ENCODE measurements around the gene MGMT.
A peak's percentile ranks its signal among the peaks of the same experiment; 100 is the strongest.

The MGMT gene

GRCh38 chr10:129455625-129456024, 11.4 kb upstream of the MGMT start:
- DNase-seq: no peak

GRCh38 chr10:129459762-129460539, 7.1 kb upstream of the MGMT start:
- DNase-seq: no peak

- no peak for DNase-seq
Measured at GRCh38 chr10:129462257-129462795, 4.7 kb upstream of the MGMT start.

DNA sequence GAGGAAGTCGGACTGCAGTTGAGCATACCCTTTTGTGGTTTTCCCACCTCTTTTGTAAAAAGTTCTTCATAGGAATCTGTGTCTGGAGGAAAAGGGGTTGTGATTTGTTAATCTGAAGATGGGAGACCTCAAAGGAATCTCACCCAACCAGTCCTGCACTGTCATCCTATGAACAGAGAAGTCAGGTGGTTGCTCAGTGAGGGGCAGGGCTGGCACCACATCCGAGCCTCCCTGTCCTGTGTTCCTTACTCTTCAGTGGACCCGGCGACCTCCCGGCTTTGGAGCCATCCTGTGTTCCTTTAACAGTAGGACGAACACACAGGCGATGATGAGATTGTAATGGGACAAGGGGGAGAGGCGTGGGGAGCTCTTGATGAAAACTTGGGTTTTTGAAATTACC, 2.8 kb upstream of the MGMT start:
- DNase-seq: no peak

DNA sequence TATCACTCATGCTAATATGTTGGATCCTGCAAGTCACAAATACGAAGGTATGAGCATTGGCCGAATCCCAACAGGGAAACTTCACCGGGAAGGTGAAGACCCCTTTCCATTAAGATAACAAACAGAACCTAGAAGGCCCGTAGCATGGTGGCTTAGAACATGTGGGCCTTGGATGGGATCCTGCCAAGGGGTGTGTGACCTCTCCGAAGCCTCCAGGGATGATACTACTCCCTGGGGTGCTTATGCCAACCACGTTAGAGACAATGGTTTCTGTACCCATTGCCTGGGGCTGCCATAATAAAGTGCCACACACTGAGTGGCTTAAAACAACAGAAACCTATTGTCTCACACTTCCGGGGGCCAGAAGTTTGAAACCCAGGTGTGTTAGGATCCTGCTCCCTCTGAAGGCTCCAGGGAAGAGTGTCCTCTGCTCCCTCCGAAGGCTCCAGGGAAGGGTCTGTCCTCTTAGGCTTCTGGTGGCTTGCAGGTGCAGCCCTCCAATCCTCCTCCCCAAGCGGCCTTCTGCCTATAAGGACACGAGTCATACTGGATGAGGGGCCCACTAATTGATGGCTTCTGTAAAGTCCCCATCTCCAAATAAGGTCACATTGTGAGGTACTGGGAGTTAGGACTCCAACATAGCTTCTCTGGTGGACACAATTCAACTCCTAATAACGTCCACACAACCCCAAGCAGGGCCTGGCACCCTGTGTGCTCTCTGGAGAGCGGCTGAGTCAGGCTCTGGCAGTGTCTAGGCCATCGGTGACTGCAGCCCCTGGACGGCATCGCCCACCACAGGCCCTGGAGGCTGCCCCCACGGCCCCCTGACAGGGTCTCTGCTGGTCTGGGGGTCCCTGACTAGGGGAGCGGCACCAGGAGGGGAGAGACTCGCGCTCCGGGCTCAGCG, 992 bp upstream of the MGMT start:
- no peak for DNase-seq

DNA sequence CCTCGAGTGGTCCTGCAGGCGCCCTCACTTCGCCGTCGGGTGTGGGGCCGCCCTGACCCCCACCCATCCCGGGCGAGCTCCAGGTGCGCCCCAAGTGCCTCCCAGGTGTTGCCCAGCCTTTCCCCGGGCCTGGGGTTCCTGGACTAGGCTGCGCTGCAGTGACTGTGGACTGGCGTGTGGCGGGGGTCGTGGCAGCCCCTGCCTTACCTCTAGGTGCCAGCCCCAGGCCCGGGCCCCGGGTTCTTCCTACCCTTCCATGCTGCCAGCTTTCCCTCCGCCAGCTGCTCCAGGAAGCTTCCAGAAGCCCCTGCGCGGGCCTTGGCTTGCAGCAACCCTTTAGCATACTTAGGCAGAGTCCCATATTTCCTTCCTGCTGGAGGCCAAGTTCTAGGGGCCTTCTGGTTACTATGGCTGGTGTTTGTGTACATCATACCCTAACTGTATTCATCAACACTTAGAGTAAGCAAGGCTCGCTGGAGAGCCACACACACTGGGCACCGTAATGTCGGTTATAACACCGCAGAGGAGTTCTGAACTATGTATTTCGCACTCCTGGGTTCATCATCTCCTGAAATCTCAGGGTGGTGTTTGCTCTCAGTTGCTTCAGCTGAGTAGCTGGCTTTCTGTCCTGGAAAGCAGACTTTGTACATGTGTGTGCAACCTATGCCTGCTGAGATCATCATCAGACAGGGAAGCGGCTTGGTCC, 471 bp downstream of the MGMT start:
- DNase-seq: peak in 1 of 2 donors; percentile 3

- DNase-seq: no peak
Measured at GRCh38 chr10:129468187-129468586, 1.1 kb downstream of the MGMT start.

DNA sequence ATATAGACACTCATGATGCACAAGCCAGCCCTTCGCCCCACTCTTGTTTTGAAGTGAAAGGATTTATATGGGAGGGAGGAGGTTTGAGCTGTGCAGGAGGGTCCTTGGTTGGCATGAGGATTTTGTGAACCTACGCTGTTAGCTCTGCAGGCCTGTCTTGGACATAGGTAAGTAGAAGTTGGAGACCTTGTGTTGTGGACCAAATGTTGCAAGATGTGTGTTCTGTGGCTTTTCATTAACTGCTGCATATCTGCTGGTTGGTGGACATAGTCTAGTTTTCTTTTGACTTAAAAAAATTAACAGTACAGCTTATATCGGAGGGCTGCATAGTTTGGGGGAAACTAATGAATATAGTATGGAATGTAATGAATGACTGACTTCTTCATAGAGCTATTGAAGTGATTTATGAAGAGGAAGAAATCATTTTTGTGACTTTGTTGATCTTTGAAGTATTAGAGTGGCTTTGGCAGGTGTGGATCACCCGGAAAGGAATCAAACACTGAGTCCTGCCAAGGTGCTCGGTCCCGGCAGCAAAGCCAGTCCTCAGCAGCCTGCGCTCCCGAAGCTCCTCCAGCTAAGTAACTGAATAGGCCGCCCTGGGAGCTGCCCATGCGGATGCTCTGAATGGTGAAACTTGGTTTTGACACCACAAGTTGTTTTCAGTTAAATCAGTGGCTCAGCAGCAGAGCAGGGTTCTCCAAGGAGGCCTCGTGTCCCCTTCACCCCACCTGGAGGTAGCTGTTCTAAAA, 3.2 kb downstream of the MGMT start:
- no peak for DNase-seq

DNA sequence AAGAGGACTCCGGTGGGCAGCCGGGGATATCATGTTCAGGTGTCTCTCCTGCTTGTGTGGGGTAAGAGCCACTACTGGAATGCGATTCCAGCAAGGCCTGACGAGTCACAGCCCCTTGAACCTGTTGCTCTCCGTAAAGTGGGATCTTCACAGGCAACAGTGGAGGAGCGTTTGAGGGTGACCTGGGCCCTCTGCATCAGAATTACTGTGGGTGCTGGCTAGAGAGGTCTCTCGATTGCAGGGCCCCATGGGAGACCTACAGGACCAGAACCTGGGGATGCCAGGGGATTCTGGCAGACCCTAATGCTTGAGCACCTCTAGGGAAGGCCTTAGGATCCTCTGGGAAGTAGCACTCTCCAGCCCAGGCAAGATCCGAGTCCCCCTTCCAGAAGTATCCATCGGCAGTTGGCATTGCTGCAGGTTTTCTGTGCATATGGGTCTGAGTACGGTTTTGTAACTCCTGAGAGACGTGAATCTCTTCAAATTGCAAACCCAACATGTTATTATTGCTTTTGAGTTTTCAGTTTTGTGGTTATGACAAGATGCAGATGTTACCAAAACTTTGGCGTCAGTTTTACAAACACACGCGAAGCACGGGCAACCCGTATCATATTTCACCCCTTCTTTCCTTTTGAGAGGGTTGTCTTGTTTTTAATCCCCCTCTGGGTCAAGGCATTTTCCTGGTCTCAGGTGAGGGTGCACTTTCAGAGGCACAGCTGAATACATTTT, 4.6 kb downstream of the MGMT start:
- no peak for DNase-seq

DNA sequence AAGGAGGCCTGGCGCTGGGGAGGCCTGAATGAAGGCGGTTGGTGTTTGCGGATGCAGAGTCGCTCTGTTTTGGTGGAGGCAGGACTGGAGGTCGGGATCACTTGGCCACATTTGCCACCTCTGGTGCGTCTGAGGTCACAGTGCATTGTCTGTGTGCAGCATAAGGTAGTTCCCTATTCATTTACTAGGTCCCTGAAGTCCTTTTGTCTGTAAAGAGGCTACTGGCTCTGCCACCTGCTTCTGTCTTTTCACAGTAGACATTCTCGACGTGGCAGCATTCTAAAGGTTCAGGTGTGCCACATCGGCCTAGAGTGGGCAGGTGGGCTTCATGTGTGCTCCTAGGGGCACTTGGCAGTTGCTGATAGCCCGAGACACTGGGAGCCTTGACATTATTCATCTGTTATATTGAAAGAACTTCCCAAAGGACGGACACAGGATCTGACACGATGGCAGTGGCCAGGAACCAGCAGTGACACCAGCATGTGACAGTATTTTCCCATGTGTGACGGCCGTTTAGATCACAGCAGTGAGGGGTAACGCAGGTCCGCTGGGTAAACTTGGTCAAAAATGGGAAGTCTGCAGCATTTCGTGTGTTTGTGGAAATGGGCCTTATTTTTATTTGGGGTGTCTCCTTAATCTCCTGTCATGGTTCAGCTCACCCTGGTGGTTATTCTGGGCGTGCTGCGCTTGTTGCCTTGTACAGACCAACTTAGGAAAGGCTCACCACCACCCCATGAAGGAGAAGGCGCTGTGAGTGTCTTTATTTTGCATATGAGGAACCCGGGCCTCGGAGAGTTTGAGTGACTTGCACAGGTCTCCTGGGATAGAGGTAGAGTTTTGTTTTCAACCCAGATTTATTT, 5.9 kb downstream of the MGMT start:
- no peak for DNase-seq

- no peak for DNase-seq
Measured at GRCh38 chr10:129474642-129475041, 7.6 kb downstream of the MGMT start.

- no peak for DNase-seq
Measured at GRCh38 chr10:129476431-129476830, 9.4 kb downstream of the MGMT start.

GRCh38 chr10:129477051-129477450, 10.0 kb downstream of the MGMT start:
- DNase-seq: no peak

DNA sequence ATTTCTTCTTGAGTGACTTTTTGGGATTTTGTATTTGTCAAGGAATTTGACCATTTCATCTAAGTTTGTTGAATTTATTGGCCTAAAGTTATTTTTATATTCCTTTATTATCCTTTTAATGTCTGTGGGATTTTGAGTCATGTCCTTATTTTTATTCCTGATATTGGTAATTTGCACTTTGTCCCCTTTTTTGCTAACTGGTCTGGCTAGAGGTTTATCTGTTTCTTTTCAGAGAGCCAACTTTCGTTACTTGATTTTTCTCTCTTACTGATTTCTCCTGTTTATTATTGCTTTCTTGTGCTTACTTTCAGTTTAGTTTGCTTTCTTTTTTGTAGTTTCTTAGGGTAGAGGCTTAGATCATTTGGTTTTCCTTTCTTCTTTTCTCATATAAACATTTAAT, 14.6 kb downstream of the MGMT start:
- DNase-seq: no peak

DNA sequence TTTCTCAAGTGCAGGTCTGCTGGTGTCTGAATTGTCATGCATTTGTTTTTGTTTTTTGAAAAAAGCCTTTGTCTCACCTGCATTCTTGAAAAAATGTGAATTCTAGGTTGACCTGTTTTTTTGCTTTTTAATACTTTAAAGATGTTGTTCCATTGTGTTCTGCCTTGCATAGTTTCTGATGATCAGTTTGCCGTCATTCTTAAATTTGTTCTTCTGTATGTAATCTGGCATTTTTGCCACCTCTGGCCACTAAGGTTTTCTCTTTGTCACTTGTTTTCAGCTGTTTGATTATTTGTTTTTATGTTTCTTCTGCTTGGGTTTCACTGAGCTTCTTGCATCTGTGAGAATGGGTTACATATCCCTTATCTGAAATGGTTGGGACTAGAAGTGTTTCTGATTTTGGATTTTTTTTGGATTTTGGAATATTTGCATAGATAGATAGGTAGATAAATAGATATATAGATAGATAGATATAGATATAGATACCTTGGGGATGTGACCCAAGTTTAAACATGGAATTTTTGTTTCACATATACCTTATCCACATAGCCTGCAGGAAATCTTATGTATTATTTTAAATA, 16.5 kb downstream of the MGMT start:
- DNase-seq: no peak

DNA sequence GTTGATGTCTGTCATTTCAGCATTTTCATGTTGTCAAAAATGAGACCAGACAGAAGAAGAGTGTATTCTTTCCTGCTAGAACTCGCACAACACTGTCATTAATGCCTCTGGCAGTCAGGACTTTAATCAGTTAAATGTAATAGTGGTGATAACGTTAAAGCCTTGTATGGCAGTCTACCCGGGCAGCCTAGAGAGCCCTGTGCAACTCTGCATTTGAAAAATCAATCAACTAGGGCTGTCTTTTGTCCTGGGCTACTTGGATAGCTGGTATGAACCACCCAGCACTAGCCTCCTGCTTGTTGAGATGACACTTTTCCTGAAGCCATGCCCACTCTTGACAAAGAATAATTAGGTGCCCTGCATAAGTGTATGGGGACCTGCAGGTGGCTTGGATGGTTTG, 19.8 kb downstream of the MGMT start:
- no peak for DNase-seq

GRCh38 chr10:129491123-129491734, 24.2 kb downstream of the MGMT start:
- DNase-seq: no peak

DNA sequence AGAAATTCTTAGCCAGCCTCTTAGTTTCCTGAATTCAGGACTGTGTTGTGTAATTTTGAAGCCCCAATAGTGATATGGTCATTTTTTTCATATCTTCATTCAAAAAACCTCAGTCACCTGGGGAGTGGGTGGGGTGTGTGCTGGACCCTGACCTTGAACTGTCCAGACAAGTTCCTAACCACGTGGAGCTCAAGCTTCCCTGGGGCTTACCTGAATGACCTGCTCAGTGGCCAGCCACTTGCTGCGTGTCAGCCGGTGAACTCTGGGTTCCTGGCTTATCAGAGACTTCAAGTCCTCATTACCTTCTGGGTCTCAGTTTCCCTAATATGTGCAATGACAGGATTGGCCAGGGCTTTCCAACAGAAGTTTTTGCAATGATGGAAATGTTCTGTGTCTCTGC, 27.1 kb downstream of the MGMT start:
- no peak for DNase-seq

DNA sequence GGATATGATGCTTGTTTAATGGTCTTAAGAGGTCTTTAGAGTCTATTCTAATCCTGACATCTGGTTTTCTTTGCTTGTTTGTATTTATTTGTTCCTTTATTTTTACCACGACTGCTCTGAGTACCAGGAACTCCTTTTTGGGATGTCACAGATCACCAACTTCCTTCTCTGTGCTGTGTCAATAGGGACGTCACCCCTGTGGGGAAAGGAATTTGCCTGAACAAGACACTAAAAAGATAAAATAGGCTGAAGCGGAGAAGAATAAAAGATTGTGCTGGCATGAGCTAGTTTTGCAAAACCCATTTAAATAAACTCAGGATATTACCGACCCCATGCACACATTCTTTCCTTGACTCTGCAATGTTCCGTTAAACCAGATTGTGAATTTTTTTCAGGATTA, 27.7 kb downstream of the MGMT start:
- DNase-seq: no peak

DNA sequence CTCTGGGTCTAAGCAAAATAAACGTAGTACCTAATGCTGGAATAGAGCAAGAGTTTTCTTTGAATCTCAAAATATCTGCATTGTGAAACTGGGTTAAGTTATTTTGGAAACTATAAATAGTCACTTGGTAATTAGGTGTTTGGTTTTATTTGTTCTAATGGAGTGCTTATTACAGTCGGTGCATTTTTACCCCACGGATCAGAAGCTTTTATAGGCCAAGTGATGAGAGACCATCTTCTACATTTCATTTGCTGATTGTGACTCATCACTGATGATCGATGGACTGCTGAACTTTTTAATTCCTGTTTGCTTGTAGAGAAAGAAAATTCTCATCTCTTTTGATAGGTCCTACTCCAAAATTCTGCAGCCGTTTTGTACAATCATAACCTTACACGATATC, 28.2 kb downstream of the MGMT start:
- DNase-seq: no peak

Data from hippocampal formation (tissue), 2 donors.